ENCODE data around the gene LRRC4B.
"Not testable (repeated sequence)": the region's sequence is repeated elsewhere in the genome, so short reads cannot be mapped to it uniquely, and the experiment has no call there.

LRRC4B gene

DNA sequence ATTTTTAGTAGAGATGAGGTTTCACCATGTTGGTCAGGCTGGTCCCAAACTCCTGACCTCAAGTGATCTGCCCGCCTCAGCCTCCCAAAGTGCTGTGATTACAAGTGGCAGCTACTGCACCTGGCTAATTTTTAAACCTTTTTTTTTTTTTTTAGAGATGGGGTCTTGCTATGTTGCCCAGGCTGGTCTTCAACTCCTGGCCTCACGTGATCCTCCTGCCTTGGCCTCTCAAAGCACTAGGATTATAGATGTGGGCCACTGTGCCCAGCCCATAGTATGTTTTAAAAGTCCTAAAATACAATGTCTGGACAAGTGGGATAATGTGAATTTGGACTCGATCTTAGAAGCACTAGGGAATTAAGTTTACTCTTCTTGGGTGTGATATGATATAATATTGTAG is 8.5 kb upstream of the LRRC4B start:
- FAIRE-seq; DNase-seq (ENCODE audit: insufficient read length, low spot score): not testable (repeated sequence)

DNA sequence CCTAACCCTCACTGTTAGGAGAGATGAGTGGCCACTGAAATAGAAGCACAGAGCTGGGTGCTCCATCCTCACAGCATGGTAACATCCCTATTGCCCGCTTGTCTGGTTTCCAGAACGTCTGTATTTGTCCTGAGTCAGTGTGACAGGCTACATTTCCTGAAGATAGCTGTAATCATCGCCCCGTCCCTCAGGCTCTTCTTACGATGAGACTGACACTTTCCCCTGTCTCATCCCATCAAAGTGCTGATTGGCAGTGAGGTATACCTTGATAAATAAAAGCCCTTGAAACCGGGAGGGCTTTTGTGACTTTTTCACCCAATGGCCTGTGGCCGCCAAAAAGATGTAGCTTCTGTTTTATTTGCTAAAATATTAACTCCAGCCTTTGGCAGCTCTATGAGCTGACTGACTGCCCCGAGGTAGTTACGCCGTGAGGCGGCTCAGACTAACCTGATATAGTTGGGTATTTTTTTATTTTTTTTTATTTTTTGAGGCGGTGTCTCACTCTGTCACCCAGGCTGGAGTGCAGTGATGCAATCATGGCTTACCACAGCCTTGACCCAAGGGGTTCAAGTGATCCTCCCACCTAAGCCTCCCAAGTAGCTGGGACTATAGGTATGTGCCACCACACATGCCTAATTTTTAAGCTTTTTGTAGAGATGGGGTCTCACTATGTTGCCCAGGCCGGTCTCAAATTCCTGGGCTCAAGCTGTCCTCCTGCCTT is 5.7 kb upstream of the LRRC4B start:
- DNase-seq (ENCODE audit: insufficient read length, low spot score) (no peak), FAIRE-seq (no peak)

DNA sequence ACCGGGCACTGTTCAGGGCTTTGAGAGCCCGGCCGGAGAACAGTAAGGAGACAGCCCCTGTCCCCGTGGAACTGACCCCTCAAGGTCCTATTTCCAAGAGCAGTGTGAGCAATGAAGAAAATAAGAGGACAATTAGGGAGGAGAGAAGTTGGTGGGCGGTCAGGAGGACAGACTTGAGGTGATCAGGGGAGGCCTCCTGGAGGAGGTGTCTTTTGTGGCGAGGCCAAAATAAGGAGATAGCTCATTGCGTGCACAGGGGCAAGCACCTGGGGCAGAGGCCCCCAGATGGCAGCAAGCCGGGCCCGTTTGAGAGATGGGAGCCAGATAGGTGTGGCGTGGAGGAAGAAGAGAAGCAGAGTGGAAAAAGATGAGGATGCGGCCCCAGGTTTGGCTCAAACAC is 2.8 kb upstream of the LRRC4B start:
- FAIRE-seq (no peak), DNase-seq (ENCODE audit: insufficient read length, low spot score) (no peak)

DNA sequence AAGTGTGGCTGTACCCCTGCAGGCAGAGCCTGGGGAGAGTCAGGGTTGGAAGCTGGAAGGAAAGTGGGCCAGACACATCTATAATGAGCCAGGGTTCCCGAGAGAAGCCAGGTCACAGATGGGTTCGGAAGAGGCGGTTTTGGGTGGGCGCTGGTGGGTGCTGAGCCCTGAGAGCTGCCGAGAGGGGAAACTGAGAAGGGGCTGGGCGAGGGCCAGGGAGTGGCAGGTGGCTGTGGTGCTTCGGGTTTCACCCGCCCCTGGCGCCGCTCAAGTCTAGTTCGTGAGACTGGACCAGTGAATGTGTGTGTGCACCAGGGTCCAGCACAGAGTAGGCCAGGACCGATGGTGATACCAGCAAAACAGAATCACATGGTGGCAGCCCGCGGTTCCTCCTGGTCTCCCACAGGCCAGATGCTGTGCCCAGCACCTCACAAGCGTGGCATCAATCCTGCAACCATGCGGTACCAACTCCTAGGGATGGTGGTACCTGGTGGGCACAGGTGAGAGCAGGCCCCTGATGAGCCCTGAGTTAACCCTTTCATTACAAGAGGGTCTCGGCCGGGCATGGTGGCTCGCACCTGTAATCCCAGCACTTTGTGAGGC is 1.8 kb upstream of the LRRC4B start:
- no peak for FAIRE-seq
- no peak for DNase-seq (ENCODE audit: insufficient read length, low spot score)

DNA sequence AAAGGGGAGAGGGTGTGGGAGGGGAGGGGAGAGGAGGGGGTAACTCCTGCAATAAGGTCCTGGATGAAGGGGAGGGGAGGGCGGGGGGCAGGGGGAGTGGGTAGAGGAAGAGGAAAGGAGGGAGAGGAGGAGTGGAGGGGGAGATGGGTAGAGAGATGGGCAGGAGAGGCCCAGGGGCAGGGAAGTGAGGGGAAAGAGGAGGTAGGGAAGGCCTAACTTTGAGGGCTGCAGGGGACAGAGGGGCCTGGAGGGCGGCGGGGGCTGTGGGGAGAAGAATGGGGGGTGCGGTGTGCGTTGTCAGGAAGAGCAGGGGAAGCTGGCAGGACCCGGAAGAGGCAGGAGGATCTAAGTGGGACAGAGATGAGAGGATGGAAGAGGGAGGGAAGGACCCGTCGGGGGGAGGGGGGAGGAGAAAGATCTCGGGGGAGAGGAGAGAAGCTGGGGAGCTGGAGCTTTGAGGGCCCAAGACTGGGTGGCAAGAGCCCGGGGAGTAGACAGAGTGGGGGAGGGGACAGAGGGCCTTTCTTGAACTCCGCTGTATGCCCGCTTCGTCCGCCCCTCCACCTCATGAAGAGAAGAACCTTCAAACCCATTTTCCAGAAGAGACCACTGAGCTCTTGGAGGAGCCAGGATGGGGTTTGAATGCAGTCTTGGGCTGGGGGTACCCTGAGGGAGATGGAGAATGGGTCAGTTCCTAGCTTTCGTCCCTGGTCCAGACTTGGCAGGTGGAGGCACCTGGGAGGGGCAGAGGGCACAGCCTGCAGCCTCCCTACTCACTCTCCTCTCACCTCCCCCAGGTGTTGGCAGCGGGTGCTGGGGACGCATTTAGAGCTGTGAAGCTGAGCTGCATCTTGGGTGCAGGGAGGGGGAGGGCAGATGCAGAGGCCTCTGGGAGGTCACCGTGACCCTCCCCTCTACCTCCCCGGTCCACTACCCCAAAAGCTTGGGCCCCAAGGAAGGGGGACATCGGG is 778 bp upstream of the LRRC4B start:
- DNase-seq (ENCODE audit: insufficient read length, low spot score) (no peak), FAIRE-seq (no peak)

DNA sequence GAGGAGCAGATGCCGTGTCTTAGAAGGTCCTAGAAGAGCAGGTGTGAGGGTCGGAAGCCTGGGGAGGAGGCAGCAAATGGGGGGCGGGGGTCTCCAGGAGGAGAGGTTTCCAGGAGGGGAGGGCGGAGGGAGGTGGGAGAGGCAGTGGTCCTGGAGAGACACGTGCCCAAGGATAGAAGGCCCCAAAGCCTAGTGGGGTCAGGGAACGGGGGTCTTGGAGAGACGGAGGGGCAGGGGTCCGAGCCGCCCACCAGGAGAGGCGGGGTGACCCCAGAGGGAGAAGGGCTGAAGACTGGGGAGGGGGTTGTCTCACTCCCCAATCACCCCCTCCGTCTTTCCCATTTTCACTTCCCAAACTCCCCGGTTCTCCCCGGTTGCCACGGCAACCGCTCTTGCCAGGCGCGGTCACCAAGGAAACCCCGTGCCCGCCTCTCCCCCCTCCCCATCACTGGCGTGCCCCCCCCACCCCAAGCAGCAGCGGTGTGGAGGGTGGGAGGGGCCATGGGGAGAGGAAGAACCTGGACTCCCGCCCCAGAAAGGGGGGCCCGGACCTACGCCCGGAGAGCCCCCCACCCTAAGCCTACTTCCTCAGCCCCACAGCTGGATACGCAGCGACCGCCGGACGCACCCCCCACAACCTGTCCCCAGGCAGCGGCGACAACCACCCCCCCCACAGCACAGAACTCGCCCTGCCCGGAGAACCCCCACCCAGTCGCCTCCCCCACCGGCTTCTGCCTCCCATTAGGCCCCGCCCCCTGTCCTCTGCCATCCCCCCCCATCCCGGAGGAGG is 988 bp downstream of the LRRC4B start:
- no peak for FAIRE-seq
- no peak for DNase-seq (ENCODE audit: insufficient read length, low spot score)

DNA sequence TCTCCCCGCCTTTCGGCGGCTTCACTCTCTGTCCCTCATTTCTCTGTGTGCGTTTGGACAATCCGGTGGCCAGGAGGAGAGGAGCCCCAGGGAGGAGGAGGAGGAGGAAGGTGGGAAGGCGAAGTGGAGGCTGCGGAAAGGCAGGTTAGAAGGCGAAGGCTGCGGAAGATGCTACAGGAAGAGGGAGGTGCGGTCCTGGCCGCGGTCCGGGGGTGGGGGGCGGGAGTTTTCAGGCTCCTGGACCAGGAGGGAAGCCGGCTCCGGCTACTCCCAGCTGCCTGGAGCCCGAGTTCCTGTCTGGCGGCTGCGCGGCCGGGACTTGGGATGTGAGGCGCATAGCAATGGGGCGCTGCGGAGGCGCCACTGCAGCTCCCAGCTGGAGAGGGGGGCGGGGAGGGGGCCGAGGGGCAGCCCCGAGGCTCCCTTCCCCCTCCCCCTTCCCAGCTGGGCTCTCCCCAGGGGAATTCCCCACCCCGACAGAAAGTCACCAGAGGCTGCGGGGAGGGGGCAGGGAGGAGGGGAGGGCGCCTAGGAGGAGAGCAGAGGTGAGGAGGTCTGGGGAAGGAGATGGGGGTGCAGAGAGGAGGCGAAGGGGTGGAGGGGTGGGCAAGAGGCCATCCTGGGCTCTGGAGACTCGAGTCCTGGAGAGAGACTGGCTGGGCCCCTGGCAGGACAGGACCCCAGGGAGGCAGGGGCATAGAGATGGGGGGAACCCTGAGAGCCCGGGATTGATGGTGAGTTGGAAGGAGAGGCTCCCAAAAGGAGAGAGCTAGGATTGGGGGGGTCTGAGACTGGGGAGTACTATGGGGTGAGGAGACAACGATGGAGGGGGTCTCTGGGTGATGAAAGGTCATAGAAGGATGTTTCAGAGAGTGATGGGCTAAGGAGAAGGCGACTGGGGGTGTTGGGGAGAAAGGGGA is 2.0 kb downstream of the LRRC4B start:
- FAIRE-seq (no peak), DNase-seq (ENCODE audit: insufficient read length, low spot score) (no peak)

DNA sequence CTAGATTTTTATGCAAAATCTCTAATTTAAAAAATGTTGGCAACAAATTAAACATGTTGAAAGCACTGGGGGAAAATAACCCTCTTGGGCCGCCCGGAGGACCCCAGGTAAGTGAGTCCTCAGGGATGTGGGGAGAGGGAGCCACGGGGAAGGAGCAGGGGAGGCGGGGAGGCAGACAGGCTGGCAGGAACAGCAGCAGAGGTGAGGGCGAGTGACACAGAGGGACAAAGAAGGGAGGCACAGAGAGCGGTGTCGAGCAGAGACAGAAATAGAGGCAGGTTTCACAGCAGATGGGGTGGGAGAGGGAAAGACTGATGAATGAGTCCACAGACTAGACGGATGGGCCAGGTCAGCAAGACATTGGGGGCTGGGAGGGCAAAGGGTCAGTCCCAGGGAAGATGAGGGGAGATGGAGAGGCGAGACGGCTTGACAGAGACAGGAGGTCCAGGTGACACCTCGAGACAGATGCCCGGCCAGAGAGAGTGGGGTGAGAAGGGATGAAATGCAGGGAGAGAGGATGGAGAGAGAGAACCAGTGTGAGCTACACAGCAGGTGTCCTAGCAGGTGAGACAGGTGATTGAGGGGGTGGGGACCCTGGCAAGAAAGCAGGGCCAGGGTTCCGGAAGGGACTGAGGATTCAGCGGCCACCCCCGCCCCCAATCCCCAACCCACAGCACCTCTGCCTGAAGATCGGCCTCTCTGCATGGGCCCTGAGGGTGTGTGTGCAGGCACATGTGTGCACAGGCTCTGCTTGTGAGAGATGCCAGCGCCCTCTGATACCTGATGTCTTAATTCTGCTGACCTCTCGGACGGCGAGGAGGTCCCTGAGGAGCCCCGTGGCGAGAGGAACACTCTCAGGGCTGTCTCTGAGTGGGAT is 3.8 kb downstream of the LRRC4B start:
- DNase-seq (ENCODE audit: insufficient read length, low spot score) (no peak), FAIRE-seq (no peak)

DNA sequence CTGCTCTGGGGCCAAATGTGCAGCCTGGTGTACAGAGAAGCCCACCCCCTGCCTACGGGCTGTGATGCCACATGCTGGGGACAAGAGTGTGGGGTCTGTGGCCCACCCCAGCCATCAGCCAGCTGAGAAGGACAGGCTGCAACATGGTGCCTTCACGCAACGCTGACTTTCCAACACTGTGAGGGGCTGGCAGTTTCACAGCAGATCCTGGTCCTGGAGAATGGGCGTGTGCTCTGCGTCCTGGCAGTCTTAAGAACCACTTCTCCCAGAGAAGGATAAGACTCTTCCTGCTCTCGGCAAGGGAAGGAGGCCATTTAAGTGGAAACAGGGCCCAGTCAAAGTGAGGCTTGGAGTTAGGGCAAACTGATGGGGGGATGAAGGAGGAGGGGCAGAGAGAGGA is 4.6 kb downstream of the LRRC4B start:
- FAIRE-seq: no peak
- DNase-seq (ENCODE audit: insufficient read length, low spot score): no peak

DNA sequence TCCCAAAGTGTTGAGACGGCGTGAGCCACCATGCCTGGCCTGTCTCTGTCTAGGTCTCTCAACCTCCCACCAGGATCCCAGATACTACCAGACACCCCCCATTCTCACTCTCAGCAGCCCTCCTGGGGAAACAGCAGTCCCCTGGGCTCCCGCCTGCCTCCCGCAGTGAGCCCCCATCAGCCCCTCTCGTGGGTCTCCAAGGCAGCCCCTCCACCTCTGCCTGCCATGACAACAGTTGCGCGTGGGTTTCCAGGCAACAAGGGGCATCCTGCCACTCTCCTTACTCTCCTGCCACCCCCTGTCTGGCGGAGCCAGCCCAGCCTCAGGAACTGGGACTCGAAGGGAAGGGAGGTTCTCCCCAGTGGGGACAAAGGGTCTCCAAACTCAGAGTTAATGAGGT is 5.2 kb downstream of the LRRC4B start:
- no peak for DNase-seq (ENCODE audit: insufficient read length, low spot score)
- FAIRE-seq: no peak

DNA sequence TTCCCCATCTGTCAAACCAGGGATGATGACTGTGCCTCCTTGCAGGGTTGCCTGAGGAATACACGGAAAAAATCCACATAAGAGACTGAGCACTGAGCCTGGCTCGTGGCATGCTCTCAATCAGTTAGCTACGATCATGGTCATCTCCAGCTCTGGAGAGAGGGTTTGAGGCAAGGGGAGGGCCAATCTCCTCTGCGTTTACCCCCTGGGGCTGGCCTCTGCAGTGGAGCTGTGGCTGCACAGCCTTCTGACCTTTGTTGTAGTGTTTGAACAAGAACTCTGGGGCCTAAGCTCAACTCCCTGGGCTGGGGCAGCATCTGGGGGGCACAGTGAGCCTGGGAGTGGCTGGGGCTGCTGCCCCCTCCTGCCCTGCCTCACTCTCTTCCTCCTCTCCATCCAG is 5.9 kb downstream of the LRRC4B start:
- DNase-seq (ENCODE audit: insufficient read length, low spot score): no peak
- FAIRE-seq: no peak

DNA sequence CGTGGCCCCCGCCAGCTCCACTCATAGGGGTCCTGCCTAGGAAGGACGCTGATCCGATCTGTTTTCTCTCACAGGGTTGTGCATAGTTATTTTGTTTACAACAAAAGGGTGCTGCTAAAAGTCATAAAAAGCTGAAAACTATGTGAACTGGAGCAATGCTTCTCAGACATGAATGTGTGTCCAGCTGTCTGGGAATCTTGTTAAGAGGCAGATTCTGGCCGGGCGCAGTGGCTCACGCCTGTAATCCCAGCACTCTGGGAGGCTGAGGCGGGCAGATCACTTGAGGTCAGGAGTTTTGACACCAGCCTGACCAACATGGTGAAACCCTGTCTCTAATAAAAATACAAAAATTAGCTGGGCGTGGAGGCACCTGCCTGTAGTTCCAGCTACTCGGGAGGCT is 8.6 kb downstream of the LRRC4B start:
- DNase-seq (ENCODE audit: insufficient read length, low spot score) (no peak), FAIRE-seq (no peak)

DNA sequence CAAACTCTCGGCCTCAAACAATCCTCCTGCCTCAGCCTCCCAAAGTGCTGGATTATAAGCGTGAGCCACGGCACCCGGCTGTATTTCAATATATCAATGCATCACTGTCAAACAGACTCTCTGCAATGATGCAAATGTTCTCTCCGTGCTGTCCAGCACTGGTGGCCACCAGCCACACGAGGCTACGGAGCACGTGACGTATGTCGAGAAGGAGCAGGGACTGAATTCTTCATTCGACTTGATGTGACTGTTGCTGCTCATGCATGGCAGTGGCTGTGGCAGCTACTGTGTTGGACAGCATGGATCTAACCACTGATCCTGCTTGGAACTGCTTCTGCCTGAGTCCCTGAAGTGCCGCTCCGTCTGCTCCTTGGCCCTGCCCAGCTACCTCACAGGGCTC is 9.8 kb downstream of the LRRC4B start:
- DNase-seq (ENCODE audit: insufficient read length, low spot score) (no peak), FAIRE-seq (peak; percentile 64)

DNA sequence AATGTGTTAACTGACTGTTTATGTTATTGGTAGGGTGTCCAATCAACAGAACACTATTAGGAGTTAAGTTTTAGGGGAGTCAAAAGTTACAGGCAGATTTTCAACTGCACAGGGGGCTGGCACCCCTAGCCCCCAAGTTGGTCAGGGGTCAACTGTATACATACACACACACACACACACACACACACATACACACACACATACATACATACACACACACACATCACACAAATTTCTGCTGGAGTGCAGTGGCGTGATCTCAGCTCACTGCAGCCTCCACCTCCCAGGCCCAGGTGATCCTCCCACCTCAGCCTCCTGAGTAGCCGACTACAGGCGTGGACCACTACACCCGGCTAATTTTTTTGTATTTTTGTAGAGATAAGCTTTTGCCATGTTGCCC is 10.2 kb downstream of the LRRC4B start:
- no peak for DNase-seq (ENCODE audit: insufficient read length, low spot score)
- FAIRE-seq: peak; percentile 9

DNA sequence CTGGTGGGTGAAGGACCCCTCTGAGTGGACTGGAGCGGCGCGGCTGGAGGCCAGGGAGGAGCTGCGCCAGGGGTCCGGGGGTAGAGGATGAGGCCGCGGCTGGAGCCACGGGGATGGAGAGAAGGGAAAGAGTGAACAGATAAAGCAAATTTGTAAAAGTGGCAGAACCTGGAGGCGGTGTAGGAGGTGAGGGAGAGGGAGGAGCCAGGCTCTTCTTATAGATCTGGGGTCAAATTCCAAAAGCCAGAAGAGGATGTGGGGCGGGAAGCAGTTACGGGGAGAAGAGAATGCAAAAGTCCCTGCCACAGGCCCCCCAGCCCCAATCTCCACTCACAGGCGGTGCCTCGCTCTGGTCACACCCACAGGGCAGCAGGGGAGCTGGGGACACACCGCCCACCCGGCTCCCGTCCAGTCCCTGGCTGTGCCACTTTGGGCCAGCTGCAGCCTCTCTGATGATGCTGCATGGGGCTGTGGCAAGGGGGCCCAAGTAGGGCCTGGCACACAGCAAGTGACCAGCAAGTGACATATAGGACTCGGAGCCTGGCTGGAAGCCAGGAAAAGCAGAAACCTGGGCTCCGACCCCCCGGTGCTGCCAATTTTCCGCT is 11.1 kb downstream of the LRRC4B start:
- no peak for DNase-seq (ENCODE audit: insufficient read length, low spot score)
- no peak for FAIRE-seq

DNA sequence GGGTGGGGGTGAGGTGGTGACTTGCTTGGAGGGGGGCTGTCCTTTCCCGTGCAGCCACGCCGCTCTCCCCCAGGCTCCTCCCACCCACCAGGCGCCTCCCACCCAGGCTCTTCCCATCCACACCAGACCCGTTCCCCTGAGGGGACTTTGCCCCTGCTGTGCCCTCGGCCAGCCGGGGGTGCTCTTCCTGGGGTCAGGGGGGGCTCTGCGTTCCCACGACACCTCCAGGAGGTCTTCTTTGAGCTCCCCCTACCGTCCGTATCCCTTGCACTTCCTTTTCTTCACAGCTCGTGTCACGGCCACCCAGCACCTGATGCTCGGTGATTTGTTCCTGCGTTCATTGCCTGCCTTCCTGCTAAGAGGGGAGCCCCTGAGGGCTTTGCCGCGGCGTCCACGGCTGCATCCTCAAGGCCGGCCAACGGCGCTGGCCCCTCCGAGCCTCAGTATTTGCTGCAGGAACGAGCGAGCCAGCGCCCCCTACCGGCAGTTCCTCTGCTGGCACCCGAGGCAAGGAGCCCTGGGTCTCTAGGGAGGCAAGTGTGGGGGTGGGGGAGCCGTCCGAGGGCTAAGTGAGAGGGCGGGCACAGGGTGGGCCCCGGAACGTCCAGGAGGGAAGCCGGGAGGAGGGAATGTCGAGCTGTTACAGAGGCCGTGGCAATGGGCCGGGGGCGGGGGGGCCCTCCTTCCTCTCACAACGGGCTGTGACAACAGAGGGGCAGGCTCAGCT is 11.8 kb downstream of the LRRC4B start:
- FAIRE-seq (peak; percentile 62), DNase-seq (ENCODE audit: insufficient read length, low spot score) (peak; percentile 89)

DNA sequence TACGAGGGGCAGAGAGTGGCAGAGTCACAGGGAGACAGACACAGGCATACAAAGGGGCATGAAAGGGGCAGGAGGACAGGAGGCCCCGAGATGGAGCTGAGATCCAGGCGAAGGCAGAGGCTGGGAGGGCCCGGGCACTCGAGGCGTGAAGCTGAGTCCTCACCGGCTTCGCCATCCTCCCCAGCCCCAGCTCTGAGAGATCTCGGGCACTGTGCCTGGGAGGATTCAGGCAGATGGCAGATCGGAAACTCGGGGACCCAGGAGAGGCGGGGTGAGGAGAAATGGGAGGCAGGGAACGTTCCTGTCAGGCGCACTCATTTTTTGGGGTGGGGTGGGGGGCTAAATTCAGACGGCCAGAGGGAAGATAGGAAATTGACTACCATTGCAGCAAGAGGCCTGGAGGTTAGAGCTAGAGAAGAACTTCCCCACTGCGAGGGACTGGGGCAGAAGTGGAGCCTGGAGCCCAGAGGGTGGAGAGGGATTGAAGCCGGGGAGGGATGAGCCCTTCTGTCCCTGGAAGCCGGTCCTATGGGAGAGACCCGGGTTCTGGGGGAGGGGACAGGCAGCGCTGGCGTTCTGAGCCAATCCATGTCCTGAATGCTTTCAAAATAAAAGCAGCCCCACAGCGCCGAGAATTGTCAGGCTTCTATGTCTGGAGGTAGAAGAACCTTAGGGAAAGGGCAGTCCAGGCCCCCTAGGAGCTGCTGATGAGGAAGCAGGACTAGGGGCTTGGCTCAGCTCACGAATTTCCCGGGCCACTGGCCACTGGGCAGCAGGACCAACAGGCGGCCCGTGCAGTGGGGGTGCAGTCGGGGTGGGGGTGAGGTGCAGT is 12.6 kb downstream of the LRRC4B start:
- peak; percentile 9 for FAIRE-seq

More for the DNA sequence above, 12.6 kb downstream of the LRRC4B start:
- DNase-seq (ENCODE audit: insufficient read length, low spot score): no peak
